Neural cell (in vitro differentiated cells): ENCODE measurements around the gene TBPL2. TPM values are rescaled to one million over a fixed set of nuclear protein-coding genes. Genes with fewer than 3 reads are reported as not detected.

Source experiments
- H2AFZ ChIP-seq: fragments of 200-600, 300-800 bp; sonication (generic), shearing (Covaris generic); 2 replicates; pipeline ENCODE4 v1.6.0; 2014; ENCODE audit warnings: low read depth, mild to moderate bottlenecking, antibody characterized with exemption, low read length, moderate library complexity
- H3F3A ChIP-seq: fragments of 200-600 bp; shearing (Covaris generic); 2 replicates; pipeline ENCODE4 v1.6.1; 2016; ENCODE audit warnings: mild to moderate bottlenecking, moderate library complexity, mixed read lengths, antibody characterized with exemption, low read length; ENCODE audit not compliant: insufficient read depth, poor library complexity, severe bottlenecking
- H3K27ac ChIP-seq: fragments of 200-600, 300-800 bp; sonication (generic), shearing (Covaris generic); 2 replicates; pipeline ENCODE4 v1.5.1; 2014; ENCODE audit warnings: mild to moderate bottlenecking, low read length, moderate library complexity
- H3K27me3 ChIP-seq: fragments of 300-800, 200-600 bp; sonication (generic), shearing (Covaris generic); 2 replicates; pipeline ENCODE4 v1.6.0; 2014; ENCODE audit warnings: mild to moderate bottlenecking, low read depth, low read length, moderate library complexity; ENCODE audit not compliant: insufficient read depth
- H3K36me3 ChIP-seq: fragments of 300-800, 200-600 bp; sonication (generic), shearing (Covaris generic); 2 replicates; pipeline ENCODE4 v1.5.1; 2014; ENCODE audit warnings: mild to moderate bottlenecking, antibody characterized with exemption, low read length, moderate library complexity; ENCODE audit not compliant: insufficient read depth
- H3K4me2 ChIP-seq: fragments of 300-800, 200-600 bp; sonication (generic), shearing (Covaris generic); 2 replicates; pipeline ENCODE4 v1.6.0; 2014; ENCODE audit warnings: mild to moderate bottlenecking, low read length
- H3K4me3 ChIP-seq: fragments of 300-800, 200-600 bp; sonication (generic), shearing (Covaris generic); 2 replicates; pipeline ENCODE4 v1.5.1; 2014; ENCODE audit warnings: mild to moderate bottlenecking, low read length, moderate library complexity
- H3K79me2 ChIP-seq: fragments of 200-600 bp; shearing (Covaris generic); replicated peaks from 2 replicates; pipeline ENCODE4 v1.6.0; 2014; ENCODE audit warnings: mild to moderate bottlenecking, low read length, moderate library complexity; ENCODE audit not compliant: insufficient read depth
- H3K9ac ChIP-seq: fragments of 300-800, 200-600 bp; sonication (generic), shearing (Covaris generic); 2 replicates; pipeline ENCODE4 v1.6.1; 2016; ENCODE audit warnings: mild to moderate bottlenecking, low read length, mixed read lengths
- H3K9me2 ChIP-seq: fragments of 200-600 bp; shearing (Covaris generic); 2 replicates; pipeline ENCODE4 v1.6.1; 2016; ENCODE audit warnings: mild to moderate bottlenecking, low read length, mixed read lengths; ENCODE audit not compliant: insufficient read depth
- H3K9me3 ChIP-seq: fragments of 200-600, 300-800 bp; sonication (generic), shearing (Covaris generic); 2 replicates; pipeline ENCODE4 v1.6.1; 2016; ENCODE audit warnings: mild to moderate bottlenecking, mixed run types, low read length, moderate library complexity, mixed read lengths
- H4K20me1 ChIP-seq: fragments of 200-600 bp; shearing (Covaris generic); 2 replicates; pipeline ENCODE4 v1.6.1; 2016; ENCODE audit warnings: mild to moderate bottlenecking, mixed run types; ENCODE audit not compliant: insufficient read depth
- CTCF ChIP-seq: fragments of 450-650 bp; IDR thresholded peaks from 2 replicates; pipeline ENCODE4 v1.5.1; 2014; ENCODE audit warnings: antibody characterized with exemption, mild to moderate bottlenecking, moderate library complexity; ENCODE audit not compliant: poor library complexity, severe bottlenecking
- EP300 ChIP-seq: fragments of 450-650 bp; conservative IDR thresholded peaks from 2 replicates; pipeline ENCODE4 v1.6.1; 2014; ENCODE audit warnings: antibody characterized with exemption, mild to moderate bottlenecking, moderate library complexity; ENCODE audit not compliant: poor library complexity, severe bottlenecking
- EZH2 ChIP-seq: fragments of 200-600, 300-800 bp; shearing (Covaris generic), sonication (generic); IDR thresholded peaks from 2 replicates; pipeline ENCODE4 v1.6.1; 2014; ENCODE audit warnings: antibody characterized with exemption, low read length, borderline replicate concordance, mild to moderate bottlenecking; ENCODE audit not compliant: insufficient read depth, poor library complexity, severe bottlenecking
- MXI1 ChIP-seq: fragments of 450-650 bp; conservative IDR thresholded peaks from 2 replicates; pipeline ENCODE4 v1.6.1; 2014; ENCODE audit warnings: antibody characterized with exemption, mild to moderate bottlenecking; ENCODE audit not compliant: poor library complexity, severe bottlenecking
- POLR2AphosphoS5 ChIP-seq: IDR thresholded peaks from 2 replicates; pipeline ENCODE4 v1.6.1; 2012
- RAD21 ChIP-seq: fragments of 450-650 bp; conservative IDR thresholded peaks from 2 replicates; pipeline ENCODE4 v1.6.1; 2014; ENCODE audit warnings: antibody characterized with exemption, mild to moderate bottlenecking, moderate library complexity
- SMC3 ChIP-seq: fragments of 450-650 bp; conservative IDR thresholded peaks from 2 replicates; pipeline ENCODE4 v1.6.1; 2014; ENCODE audit warnings: antibody characterized with exemption, mild to moderate bottlenecking, moderate library complexity; ENCODE audit not compliant: poor library complexity
- TAF1 ChIP-seq: IDR thresholded peaks from 2 replicates; pipeline ENCODE4 v1.6.1; 2012; ENCODE audit warnings: low read depth
- polyA plus RNA-seq: library from polyadenylated mRNA; depleted of rRNA; stranded (reverse); fragments of >200 nt; gene quantifications from 2 replicates; pipeline ENCODE4 v1.2.3, GENCODE V29; 2014
- TF ChIP-seq, protein P1 (sequence below): IDR thresholded peaks from 2 replicates; pipeline ENCODE4 v1.6.1; 2012; ENCODE audit warnings: borderline replicate concordance

TBPL2 gene
- polyA plus RNA-seq, 1 donor from 2014 or later: not detected

- no peaks in the 10 kb centered on the region for H3F3A ChIP-seq
- no peaks in the 10 kb centered on the region for H4K20me1 ChIP-seq
- H3K4me2 ChIP-seq: no peak overlapping the region
- H3K27me3 ChIP-seq: no peaks in the 10 kb centered on the region
- TF ChIP-seq CTCF (no peak), EP300 (no peak)
- TF ChIP-seq, protein P1, sequence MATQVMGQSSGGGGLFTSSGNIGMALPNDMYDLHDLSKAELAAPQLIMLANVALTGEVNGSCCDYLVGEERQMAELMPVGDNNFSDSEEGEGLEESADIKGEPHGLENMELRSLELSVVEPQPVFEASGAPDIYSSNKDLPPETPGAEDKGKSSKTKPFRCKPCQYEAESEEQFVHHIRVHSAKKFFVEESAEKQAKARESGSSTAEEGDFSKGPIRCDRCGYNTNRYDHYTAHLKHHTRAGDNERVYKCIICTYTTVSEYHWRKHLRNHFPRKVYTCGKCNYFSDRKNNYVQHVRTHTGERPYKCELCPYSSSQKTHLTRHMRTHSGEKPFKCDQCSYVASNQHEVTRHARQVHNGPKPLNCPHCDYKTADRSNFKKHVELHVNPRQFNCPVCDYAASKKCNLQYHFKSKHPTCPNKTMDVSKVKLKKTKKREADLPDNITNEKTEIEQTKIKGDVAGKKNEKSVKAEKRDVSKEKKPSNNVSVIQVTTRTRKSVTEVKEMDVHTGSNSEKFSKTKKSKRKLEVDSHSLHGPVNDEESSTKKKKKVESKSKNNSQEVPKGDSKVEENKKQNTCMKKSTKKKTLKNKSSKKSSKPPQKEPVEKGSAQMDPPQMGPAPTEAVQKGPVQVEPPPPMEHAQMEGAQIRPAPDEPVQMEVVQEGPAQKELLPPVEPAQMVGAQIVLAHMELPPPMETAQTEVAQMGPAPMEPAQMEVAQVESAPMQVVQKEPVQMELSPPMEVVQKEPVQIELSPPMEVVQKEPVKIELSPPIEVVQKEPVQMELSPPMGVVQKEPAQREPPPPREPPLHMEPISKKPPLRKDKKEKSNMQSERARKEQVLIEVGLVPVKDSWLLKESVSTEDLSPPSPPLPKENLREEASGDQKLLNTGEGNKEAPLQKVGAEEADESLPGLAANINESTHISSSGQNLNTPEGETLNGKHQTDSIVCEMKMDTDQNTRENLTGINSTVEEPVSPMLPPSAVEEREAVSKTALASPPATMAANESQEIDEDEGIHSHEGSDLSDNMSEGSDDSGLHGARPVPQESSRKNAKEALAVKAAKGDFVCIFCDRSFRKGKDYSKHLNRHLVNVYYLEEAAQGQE: no peak
- no peak overlapping the region for H2AFZ ChIP-seq
- H3K36me3 ChIP-seq: no peaks in the 10 kb centered on the region
- no peaks in the 10 kb centered on the region for H3K9me2 ChIP-seq
- no peaks in the 10 kb centered on the region for H3K79me2 ChIP-seq
- H3K9ac ChIP-seq: no peak overlapping the region
- H3K27ac ChIP-seq: no peak overlapping the region
- H3K4me3 ChIP-seq: no peak overlapping the region
- H3K9me3 ChIP-seq: no peaks in the 10 kb centered on the region
Observed at GRCh38 chr14:55419663-55420062, 20.8 kb downstream of the TBPL2 start.

- Histone ChIP-seq H3K27me3 (no peaks in the 10 kb centered on the region), H3K4me2 (no peak overlapping the region), H4K20me1 (no peaks in the 10 kb centered on the region), H3K9me2 (no peaks in the 10 kb centered on the region), H3F3A (no peaks in the 10 kb centered on the region), H2AFZ (no peak overlapping the region), H3K27ac (no peak overlapping the region), H3K9ac (no peak overlapping the region), H3K9me3 (no peaks in the 10 kb centered on the region), H3K4me3 (no peak overlapping the region), H3K79me2 (no peaks in the 10 kb centered on the region), H3K36me3 (no peaks in the 10 kb centered on the region)
- TF ChIP-seq CTCF (no peak), SMC3 (no peak), POLR2AphosphoS5 (no peak), EP300 (no peak), TAF1 (no peak), MXI1 (no peak), EZH2 (no peak), RAD21 (no peak)
- TF ChIP-seq, protein P1: no peak
Observed at GRCh38 chr14:55418411-55418810, 22.0 kb downstream of the TBPL2 start.
